HCT116 (cell line): ENCODE measurements around the gene PRKCH. TPM values are rescaled to one million over a fixed set of nuclear protein-coding genes. Genes with fewer than 3 reads are reported as not detected.

Experiments
- ATAC-seq: fragments of 200-7000 bp; cut with Tn5 transposase; 2 replicates; pipeline ENCODE4 v1.9.1; 2020; ENCODE audit warnings: mild to moderate bottlenecking, moderate library complexity
- BruUV-seq: library from RNA; stranded (reverse); fragments of 400-500 nt; replicated peaks from 2 replicates; lab custom pipeline; 2021; lab: Mats Ljungman, UMichigan
- CTCF ChIA-PET: fragments of 300-600 bp; sonication (Branson Sonifier 250); formaldehyde crosslinking; loops from one replicate; lab custom pipeline; 2021; ENCODE audit warnings: antibody characterized with exemption; lab: Charles Lee
- POLR2A ChIA-PET: fragments of 300-600, 350-600 bp; sonication (Branson Sonifier 250); formaldehyde crosslinking; loops from one replicate; lab custom pipeline; 2021; ENCODE audit warnings: antibody characterized with exemption; lab: Charles Lee
- RAD21 ChIA-PET, 2 experiments: fragments of 300-600 bp; sonication (Branson Sonifier 250); formaldehyde crosslinking; loops; one replicate each; lab custom pipeline; 2023; ENCODE audit warnings: low total read pairs in 2 of 2; ENCODE audit not compliant: uncharacterized antibody in 2 of 2, unreplicated experiment in 2 of 2, low non-redundant PET in 1 of 2; lab: Charles Lee
- DNase-seq: peaks from one replicate; pipeline ENCODE4 v3.0.0-alpha.2; 2010; ENCODE audit warnings: low read depth, low spot score
- H2AFZ ChIP-seq: fragments of 200-600 bp; shearing (Covaris generic), sonication (generic); 2 replicates; pipeline ENCODE4 v1.6.1; 2017; ENCODE audit warnings: low read depth, mixed run types, mixed read lengths, antibody characterized with exemption, low read length; ENCODE audit not compliant: poor library complexity, severe bottlenecking
- H3K27ac ChIP-seq: 2 replicates; pipeline ENCODE4 v1.5.1; 2012; ENCODE audit warnings: low read depth, low read length
- H3K27me3 ChIP-seq: fragments of 200-600 bp; sonication (generic); 2 replicates; pipeline ENCODE4 v1.6.1; 2016; ENCODE audit warnings: mixed run types, low read length, mixed read lengths; ENCODE audit not compliant: insufficient read depth
- H3K36me3 ChIP-seq, 2 experiments: fragments of 200-500 bp in 1 of 2; fragments of 200-600 bp in 1 of 2; sonication (Bioruptor generic) in 1 of 2; sonication (generic) in 1 of 2; 2 replicates each; pipeline versions ENCODE4 v1.5.1 to v1.6.1; 2014 to 2016; ENCODE audit warnings: low read length in 2 of 2, inconsistent platforms in 1 of 2, mixed read lengths in 1 of 2, mixed run types in 1 of 2; ENCODE audit not compliant: insufficient read depth in 2 of 2, control insufficient read depth in 1 of 2
- H3K4me1 ChIP-seq, 2 experiments: fragments of 200-600 bp in 1 of 2; sonication (generic) in 1 of 2; 2 replicates each; pipeline versions ENCODE4 v1.5.1 to v1.6.1; 2012 to 2017; ENCODE audit warnings: low read length in 2 of 2, inconsistent platforms in 1 of 2, mild to moderate bottlenecking in 1 of 2, mixed read lengths in 1 of 2, mixed run types in 1 of 2, moderate library complexity in 1 of 2; ENCODE audit not compliant: insufficient read depth in 2 of 2, control insufficient read depth in 1 of 2
- H3K4me2 ChIP-seq: fragments of 200-600 bp; sonication (generic); 2 replicates; pipeline ENCODE4 v1.6.1; 2017; ENCODE audit warnings: mixed run types, low read length, mixed read lengths
- H3K4me3 ChIP-seq, 2 experiments: fragments of 200-600 bp in 1 of 2; sonication (generic) in 1 of 2; replicated peaks in 1 of 2; 2 replicates each; pipeline ENCODE4 v1.5.1; 2011 to 2016; ENCODE audit warnings: low read length in 2 of 2, control low read depth in 1 of 2, low read depth in 1 of 2, mild to moderate bottlenecking in 1 of 2, mixed read lengths in 1 of 2, mixed run types in 1 of 2
- H3K79me2 ChIP-seq: fragments of 200-600 bp; sonication (generic); 2 replicates; pipeline ENCODE4 v1.6.1; 2017; ENCODE audit warnings: mild to moderate bottlenecking, mixed run types, low read length, moderate library complexity, mixed read lengths; ENCODE audit not compliant: insufficient read depth
- H3K9ac ChIP-seq: fragments of 200-600 bp; sonication (generic); 2 replicates; pipeline ENCODE4 v1.6.1; 2016; ENCODE audit warnings: low read length, mixed read lengths
- H3K9me2 ChIP-seq: fragments of 200-600 bp; sonication (generic), shearing (Covaris generic); 2 replicates; pipeline ENCODE4 v1.6.1; 2017; ENCODE audit warnings: mixed run types, mild to moderate bottlenecking, moderate library complexity; ENCODE audit not compliant: insufficient read depth
- H3K9me3 ChIP-seq, 2 experiments: fragments of 200-500 bp in 1 of 2; fragments of 200-600 bp in 1 of 2; sonication (Bioruptor generic) in 1 of 2; sonication (generic) in 1 of 2; 2 replicates each; pipeline ENCODE4 v1.6.1; 2014 to 2017; ENCODE audit warnings: low read length in 2 of 2, mixed read lengths in 2 of 2, inconsistent platforms in 1 of 2, low read depth in 1 of 2, mild to moderate bottlenecking in 1 of 2, mixed run types in 1 of 2, moderate library complexity in 1 of 2; ENCODE audit not compliant: control insufficient read depth in 1 of 2, insufficient read depth in 1 of 2
- H4K20me1 ChIP-seq: fragments of 200-600 bp; sonication (generic), shearing (Covaris generic); 2 replicates; pipeline ENCODE4 v1.6.1; 2017; ENCODE audit warnings: mixed run types, mild to moderate bottlenecking, moderate library complexity; ENCODE audit not compliant: insufficient read depth
- ATF3 ChIP-seq: IDR thresholded peaks from 2 replicates; pipeline ENCODE4 v1.6.1; 2012
- CEBPB ChIP-seq: IDR thresholded peaks from 2 replicates; pipeline ENCODE4 v1.6.1; 2012; ENCODE audit warnings: low read depth
- EGR1 ChIP-seq: IDR thresholded peaks from 2 replicates; pipeline ENCODE4 v1.6.1; 2012; ENCODE audit warnings: low read depth
- ELF1 ChIP-seq: IDR thresholded peaks from 2 replicates; pipeline ENCODE4 v1.6.1; 2012; ENCODE audit warnings: low read depth, borderline replicate concordance
- EZH2phosphoT487 ChIP-seq: fragments of 200-600 bp; IDR thresholded peaks from 2 replicates; pipeline ENCODE4 v1.6.1; 2018; ENCODE audit warnings: antibody characterized with exemption, borderline replicate concordance
- FOSL1 ChIP-seq: IDR thresholded peaks from 2 replicates; pipeline ENCODE4 v1.6.1; 2012; ENCODE audit warnings: low read depth
- JUND ChIP-seq: IDR thresholded peaks from 2 replicates; pipeline ENCODE4 v1.6.1; 2012
- MAX ChIP-seq: IDR thresholded peaks from 2 replicates; pipeline ENCODE4 v1.6.1; 2012
- POLR2AphosphoS5 ChIP-seq: IDR thresholded peaks from 2 replicates; pipeline ENCODE4 v1.6.1; 2011; ENCODE audit warnings: mild to moderate bottlenecking, low read depth, low read length, moderate library complexity
- RAD21 ChIP-seq: IDR thresholded peaks from 2 replicates; pipeline ENCODE4 v1.6.1; 2012; ENCODE audit warnings: low read depth, mild to moderate bottlenecking
- REST ChIP-seq: IDR thresholded peaks from 2 replicates; pipeline ENCODE4 v1.6.1; 2012; ENCODE audit warnings: low read depth
- SIN3A ChIP-seq: IDR thresholded peaks from 2 replicates; pipeline ENCODE4 v1.6.1; 2012; ENCODE audit warnings: low read depth
- SP1 ChIP-seq: IDR thresholded peaks from 2 replicates; pipeline ENCODE4 v1.6.1; 2012; ENCODE audit warnings: low read depth
- TCF7L2 ChIP-seq: IDR thresholded peaks from 2 replicates; pipeline ENCODE4 v1.7.0; 2011; ENCODE audit warnings: borderline replicate concordance, inconsistent platforms; ENCODE audit not compliant: insufficient read depth, insufficient read length; ENCODE audit errors: extremely low read depth
- YY1 ChIP-seq: IDR thresholded peaks from 2 replicates; pipeline ENCODE4 v1.6.1; 2011; ENCODE audit warnings: low read length, low read depth, moderate library complexity, mild to moderate bottlenecking; ENCODE audit not compliant: insufficient replicate concordance; ENCODE audit errors: extremely low read depth
- ZFX ChIP-seq: fragments of 450-650 bp; IDR thresholded peaks from 2 replicates; pipeline ENCODE4 v1.6.1; 2017
- intact Hi-C: fragments of 100-400 bp; cut with micrococcal nuclease; formaldehyde crosslinking; loops from 2 replicates; pipeline ENCODE4 v1.10.0; 2022
- total RNA-seq: library from RNA; stranded (reverse); gene quantifications from one replicate; pipeline ENCODE4 v1.2.1, GENCODE V29; 2021; ENCODE audit not compliant: unreplicated experiment

The PRKCH gene
- total RNA-seq, 1 experiment from 2014 or later, result 16.6 TPM

GRCh38 chr14:61290701-61291100, 30.7 kb upstream of the PRKCH start (continued):
- TF ChIP-seq MAX, result no peak
- no peak for TF ChIP-seq EZH2phosphoT487
- TF ChIP-seq ELF1, result no peak
- no peak for TF ChIP-seq SIN3A
- TF ChIP-seq ATF3, result no peak
- TF ChIP-seq ZFX, result no peak
- TF ChIP-seq SP1, result no peak
- TF ChIP-seq JUND, result no peak
- TF ChIP-seq REST, result no peak

GRCh38 chr14:61296151-61296550, 25.2 kb upstream of the PRKCH start:
- Histone ChIP-seq H3K4me1 (no peaks in the 10 kb centered on the region), H4K20me1 (no peaks in the 10 kb centered on the region), H3K9me2 (no peaks in the 10 kb centered on the region), H3K9me3 (no peaks in the 10 kb centered on the region), H3K4me3 (no peak overlapping the region), H3K27me3 (no peaks in the 10 kb centered on the region), H3K27ac (no peak overlapping the region), H3K9ac (no peak overlapping the region), H3K4me2 (no peak overlapping the region), H2AFZ (no peak overlapping the region), H3K79me2 (no peaks in the 10 kb centered on the region), H3K36me3 (no peaks in the 10 kb centered on the region)
- RAD21 ChIA-PET, result no interaction called here
- BruUV-seq, result no TSS peak
- POLR2A ChIA-PET, result no interaction called here
- CTCF ChIA-PET, result interaction anchor here (0.6 to 1.6 kb wide), 9 partner anchors 9 to 830 kb away, joined by 3 to 9 read pairs (median 3); no protein-coding TSS in a partner anchor
- DNase-seq, result no peak
- intact Hi-C loops, result loop anchor here (5.0 to 10.0 kb wide), 3 partner anchors 141 to 829 kb away; no protein-coding TSS in a partner anchor
- no peak for ATAC-seq
- TF ChIP-seq YY1 (no peak), RAD21 (no peak), POLR2AphosphoS5 (no peak), FOSL1 (no peak), JUND (no peak), CEBPB (no peak), ELF1 (no peak), EGR1 (no peak), TCF7L2 (no peak), SP1 (no peak), MAX (no peak), REST (no peak)
